Neuronal stem cell (in vitro differentiated cells): Measurements from ENCODE around the gene UFSP2.

Experiments used
- DNase-seq: peaks from one replicate; pipeline ENCODE4 v3.0.0-alpha.2; 2013; ENCODE audit warnings: low spot score
- H2AFZ ChIP-seq: one replicate; pipeline ENCODE4 v1.6.1; 2013; ENCODE audit warnings: mild to moderate bottlenecking, low read length, inconsistent platforms
- H2AK5ac ChIP-seq: 2 replicates; pipeline ENCODE4 v1.6.1; 2013; ENCODE audit warnings: low read depth, mild to moderate bottlenecking, inconsistent platforms, low read length, moderate library complexity, mixed read lengths
- H2BK120ac ChIP-seq: 2 replicates; pipeline ENCODE4 v1.6.1; 2013; ENCODE audit warnings: low read depth, mild to moderate bottlenecking, inconsistent platforms, low read length, moderate library complexity, mixed read lengths
- H2BK12ac ChIP-seq: one replicate; pipeline ENCODE4 v1.6.1; 2013; ENCODE audit warnings: low read length, inconsistent platforms
- H2BK15ac ChIP-seq: 2 replicates; pipeline ENCODE4 v1.6.1; 2013; ENCODE audit warnings: mild to moderate bottlenecking, low read length, inconsistent platforms, mixed read lengths
- H2BK5ac ChIP-seq: one replicate; pipeline ENCODE4 v1.6.1; 2013; ENCODE audit warnings: inconsistent platforms, mild to moderate bottlenecking, low read length, moderate library complexity
- H3K14ac ChIP-seq: one replicate; pipeline ENCODE4 v1.6.1; 2013; ENCODE audit warnings: low read length, inconsistent platforms
- H3K18ac ChIP-seq: 2 replicates; pipeline ENCODE4 v1.6.1; 2013; ENCODE audit warnings: low read length, inconsistent platforms
- H3K23ac ChIP-seq: 2 replicates; pipeline ENCODE4 v1.6.1; 2013; ENCODE audit warnings: low read depth, mild to moderate bottlenecking, mixed read lengths, low read length, inconsistent platforms; ENCODE audit not compliant: poor library complexity
- H3K27ac ChIP-seq: replicated peaks from 3 replicates; pipeline ENCODE4 v1.5.1; 2013; ENCODE audit warnings: low read length, inconsistent platforms
- H3K27me3 ChIP-seq, 3 experiments: 2 replicates each; pipeline ENCODE4 v1.6.1; 2013; ENCODE audit warnings: low read length in 3 of 3, mild to moderate bottlenecking in 2 of 3, inconsistent platforms in 1 of 3, low read depth in 1 of 3, mixed read lengths in 1 of 3, moderate library complexity in 1 of 3; ENCODE audit not compliant: control insufficient read depth in 3 of 3, insufficient read depth in 3 of 3
- H3K36me3 ChIP-seq, 2 donors: replicated peaks in 1 of 2; 2 replicates each; pipeline ENCODE4 v1.6.1; 2013; ENCODE audit warnings: low read length in 2 of 2; ENCODE audit not compliant: control insufficient read depth in 2 of 2, insufficient read depth in 2 of 2
- H3K4ac ChIP-seq: 2 replicates; pipeline ENCODE4 v1.6.1; 2013; ENCODE audit warnings: inconsistent platforms, mild to moderate bottlenecking, low read length, moderate library complexity
- H3K4me1 ChIP-seq, 2 donors: 1 replicate in 1 of 2; 2 replicates in 1 of 2; pipeline ENCODE4 v1.6.1; 2013; ENCODE audit warnings: low read length in 2 of 2, low read depth in 1 of 2; ENCODE audit not compliant: control insufficient read depth in 2 of 2, insufficient read depth in 1 of 2
- H3K4me2 ChIP-seq: one replicate; pipeline ENCODE4 v1.6.1; 2013; ENCODE audit warnings: mild to moderate bottlenecking, low read length, inconsistent platforms; ENCODE audit not compliant: insufficient read depth, poor library complexity, severe bottlenecking
- H3K4me3 ChIP-seq, 2 donors: 2 replicates each; pipeline ENCODE4 v1.5.1; 2013; ENCODE audit warnings: low read length in 2 of 2, mild to moderate bottlenecking in 2 of 2, inconsistent platforms in 1 of 2, moderate library complexity in 1 of 2
- H3K79me1 ChIP-seq: one replicate; pipeline ENCODE4 v1.6.1; 2013; ENCODE audit warnings: low read depth, mild to moderate bottlenecking, inconsistent platforms, low read length, moderate library complexity
- H3K9ac ChIP-seq: one replicate; pipeline ENCODE4 v1.6.1; 2013; ENCODE audit warnings: mild to moderate bottlenecking, low read depth, low read length, inconsistent platforms; ENCODE audit not compliant: poor library complexity
- H3K9me3 ChIP-seq, 2 donors: replicated peaks in 1 of 2; 2 replicates each; pipeline versions ENCODE3 to v1.6.1; 2013; ENCODE audit warnings: low read length in 2 of 2, mild to moderate bottlenecking in 2 of 2, inconsistent platforms in 1 of 2, low read depth in 1 of 2, mixed read lengths in 1 of 2, moderate library complexity in 1 of 2; ENCODE audit not compliant: control insufficient read depth in 2 of 2, insufficient read depth in 1 of 2
- H4K8ac ChIP-seq: one replicate; pipeline ENCODE4 v1.6.1; 2013; ENCODE audit warnings: low read depth, mild to moderate bottlenecking, inconsistent platforms, low read length, moderate library complexity
- H4K91ac ChIP-seq: one replicate; pipeline ENCODE4 v1.6.1; 2013; ENCODE audit warnings: low read length, low read depth, mild to moderate bottlenecking, inconsistent platforms; ENCODE audit not compliant: poor library complexity
- WGBS, 2 donors: extraction: QIAGEN DNeasy Blood & Tissue Kit; methylation state at CpG; one replicate each; pipeline ENCODE4 v1.1.7; 2013; ENCODE audit warnings: missing lambda C conversion rate in 2 of 2, mixed read lengths in 1 of 2; ENCODE audit not compliant: insufficient read length in 2 of 2, insufficient replicate concordance in 1 of 2; ENCODE audit errors: extremely low coverage in 2 of 2; 5-methylcytosine and 5-hydroxymethylcytosine counted together

Gene UFSP2

GRCh38 chr4:185424905-185425646 is 688 bp downstream of the UFSP2 start:
- no peak overlapping the region for H3K23ac ChIP-seq
- H3K27me3 ChIP-seq: no peaks in the 10 kb centered on the region
- H2BK120ac ChIP-seq: no peak overlapping the region
- H3K4me1 ChIP-seq: peaks cover 4 to 5% of the 10 kb centered on the region in 2 donors
- H2BK5ac ChIP-seq: no peak overlapping the region
- no peak for DNase-seq
- no peaks in the 10 kb centered on the region for H3K9me3 ChIP-seq
- H3K14ac ChIP-seq: no peak overlapping the region
- H3K4me3 ChIP-seq: peak overlapping the region; percentile 75 to 91
- H4K91ac ChIP-seq: no peak overlapping the region
- no peak overlapping the region for H2BK12ac ChIP-seq
- WGBS, 2 donors: no CpG with 5 or more reads among the region's 13 CpGs
- no peak overlapping the region for H3K4ac ChIP-seq
- no peak overlapping the region for H4K8ac ChIP-seq
- H3K27ac ChIP-seq: no peak overlapping the region
- H3K79me1 ChIP-seq: peaks cover 3% of the 10 kb centered on the region
- H3K18ac ChIP-seq: peak overlapping the region; percentile 86
- H3K36me3 ChIP-seq: peaks cover 2 to 32% of the 10 kb centered on the region in 2 donors
- peak overlapping the region; percentile 96 for H2AFZ ChIP-seq
- H2AK5ac ChIP-seq: no peak overlapping the region
- peak overlapping the region; percentile 75 for H3K9ac ChIP-seq
- peak overlapping the region; percentile 75 for H3K4me2 ChIP-seq
- no peak overlapping the region for H2BK15ac ChIP-seq

- no peaks in the 10 kb centered on the region for H3K27me3 ChIP-seq
- no peak overlapping the region for H3K4ac ChIP-seq
- H2BK5ac ChIP-seq: no peak overlapping the region
- no peak overlapping the region for H3K14ac ChIP-seq
- peaks cover 3% of the 10 kb centered on the region for H3K79me1 ChIP-seq
- H2BK120ac ChIP-seq: no peak overlapping the region
- no peaks in the 10 kb centered on the region for H3K9me3 ChIP-seq
- H3K23ac ChIP-seq: no peak overlapping the region
- H4K8ac ChIP-seq: no peak overlapping the region
- no peak overlapping the region for H3K27ac ChIP-seq
- peaks cover 4 to 5% of the 10 kb centered on the region in 2 donors for H3K4me1 ChIP-seq
- no peak overlapping the region for H2BK12ac ChIP-seq
- no peak overlapping the region for H3K18ac ChIP-seq
- WGBS, 2 donors: no CpG with 5 or more reads among the region's 2 CpGs
- H2AFZ ChIP-seq: no peak overlapping the region
- no peak overlapping the region for H3K9ac ChIP-seq
- no peak overlapping the region for H4K91ac ChIP-seq
- peaks cover 4 to 63% of the 10 kb centered on the region in 2 donors for H3K36me3 ChIP-seq
- H2BK15ac ChIP-seq: no peak overlapping the region
- DNase-seq: no peak
- H3K4me2 ChIP-seq: no peak overlapping the region
- H2AK5ac ChIP-seq: no peak overlapping the region
- H3K4me3 ChIP-seq: no peak overlapping the region
These were observed 4.2 kb downstream of the UFSP2 start for GRCh38 chr4:185421366-185422124.

- DNase-seq: no peak
- Histone ChIP-seq H3K27ac (no peak overlapping the region), H3K14ac (no peak overlapping the region), H3K4me2 (no peak overlapping the region), H3K36me3 (peaks cover 9 to 93% of the 10 kb centered on the region in 2 donors), H3K4me1 (no peaks in the 10 kb centered on the region), H3K9ac (no peak overlapping the region), H2AFZ (no peak overlapping the region), H3K18ac (no peak overlapping the region), H2BK15ac (no peak overlapping the region), H4K8ac (no peak overlapping the region), H3K23ac (no peak overlapping the region), H3K4me3 (no peak overlapping the region), H3K4ac (no peak overlapping the region), H2BK120ac (no peak overlapping the region), H2AK5ac (no peak overlapping the region), H4K91ac (no peak overlapping the region), H2BK5ac (no peak overlapping the region), H3K27me3 (no peaks in the 10 kb centered on the region), H3K79me1 (no peaks in the 10 kb centered on the region), H2BK12ac (no peak overlapping the region), H3K9me3 (no peaks in the 10 kb centered on the region)
These were observed 8.8 kb downstream of the UFSP2 start for GRCh38 chr4:185416955-185417354.

GRCh38 chr4:185412412-185412811 is 13.4 kb downstream of the UFSP2 start:
- Histone ChIP-seq H3K27me3 (no peaks in the 10 kb centered on the region), H2AK5ac (no peak overlapping the region), H4K8ac (no peak overlapping the region), H3K4me3 (no peak overlapping the region), H3K4me1 (no peaks in the 10 kb centered on the region), H2BK5ac (no peak overlapping the region), H3K9ac (no peak overlapping the region), H3K36me3 (peaks cover 8 to 83% of the 10 kb centered on the region in 2 donors), H3K4ac (no peak overlapping the region), H2BK15ac (no peak overlapping the region), H3K4me2 (no peak overlapping the region), H2BK12ac (no peak overlapping the region), H2BK120ac (no peak overlapping the region), H3K18ac (no peak overlapping the region), H3K23ac (no peak overlapping the region), H4K91ac (no peak overlapping the region), H3K27ac (no peak overlapping the region), H3K9me3 (peaks cover 0 to 5% of the 10 kb centered on the region in 2 donors), H2AFZ (no peak overlapping the region), H3K14ac (no peak overlapping the region), H3K79me1 (no peaks in the 10 kb centered on the region)
- no CpG with 5 or more reads among the region's 5 CpGs for WGBS, 2 donors
- no peak for DNase-seq
